GM19043 (cell line): ENCODE data around the gene METTL24.
"Not testable (repeated sequence)": the region's sequence is repeated elsewhere in the genome, so short reads cannot be mapped to it uniquely, and the experiment has no call there.

Experiments
- ATAC-seq: cut with Tn5 transposase; IDR thresholded peaks from one replicate; pipeline ENCODE4 v1.9.1; 2021; ENCODE audit warnings: low read depth; ENCODE audit not compliant: unreplicated experiment

The METTL24 gene

GRCh38 chr6:110272781-110273180 lies 85.4 kb downstream of the METTL24 start:
- not testable (repeated sequence) for ATAC-seq

GRCh38 chr6:110271732-110272022 lies 86.5 kb downstream of the METTL24 start:
- no peak for ATAC-seq

- no peak for ATAC-seq
These were observed 88.0 kb downstream of the METTL24 start for GRCh38 chr6:110270165-110270564.

- ATAC-seq: no peak
These were observed 88.5 kb downstream of the METTL24 start for GRCh38 chr6:110269623-110270022.

GRCh38 chr6:110266996-110267395 lies 91.2 kb downstream of the METTL24 start:
- ATAC-seq: no peak

- ATAC-seq: no peak
These were observed 92.9 kb downstream of the METTL24 start for GRCh38 chr6:110265273-110265672.

GRCh38 chr6:110256366-110256765 lies 101.8 kb downstream of the METTL24 start:
- ATAC-seq: no peak

- ATAC-seq: no peak
These were observed 102.9 kb downstream of the METTL24 start for GRCh38 chr6:110255211-110255750.

GRCh38 chr6:110250838-110251237 lies 107.3 kb downstream of the METTL24 start:
- no peak for ATAC-seq

- ATAC-seq: no peak
These were observed 108.1 kb downstream of the METTL24 start for GRCh38 chr6:110250058-110250457.

GRCh38 chr6:110246900-110247546 lies 111.1 kb downstream of the METTL24 start:
- no peak for ATAC-seq

- ATAC-seq: no peak
These were observed 111.8 kb downstream of the METTL24 start for GRCh38 chr6:110246378-110246777.

- ATAC-seq: not testable (repeated sequence)
These were observed 113.5 kb downstream of the METTL24 start for GRCh38 chr6:110244621-110245020.

- ATAC-seq: no peak
These were observed 118.4 kb downstream of the METTL24 start for GRCh38 chr6:110239526-110240274.

GRCh38 chr6:110236007-110236406 lies 122.1 kb downstream of the METTL24 start:
- ATAC-seq: not testable (repeated sequence)

- peak; percentile 98 for ATAC-seq
These were observed 124.3 kb downstream of the METTL24 start for GRCh38 chr6:110233770-110234374.

- ATAC-seq: no peak
These were observed 125.7 kb downstream of the METTL24 start for GRCh38 chr6:110232450-110232849.

GRCh38 chr6:110226261-110226660 lies 131.9 kb downstream of the METTL24 start:
- no peak for ATAC-seq

GRCh38 chr6:110221738-110222137 lies 136.4 kb downstream of the METTL24 start:
- no peak for ATAC-seq

GRCh38 chr6:110217266-110217665 lies 140.9 kb downstream of the METTL24 start:
- ATAC-seq: no peak

GRCh38 chr6:110216140-110216539 lies 142.0 kb downstream of the METTL24 start:
- no peak for ATAC-seq

- ATAC-seq: no peak
These were observed 143.8 kb downstream of the METTL24 start for GRCh38 chr6:110214338-110214737.
